CD4-positive, alpha-beta T cell treated with Interleukin-15 for 4 hours (primary cell): ENCODE data around the gene SLC16A4.

Source experiments
- DNase-seq: peaks from one replicate; pipeline ENCODE4 v3.0.0-alpha.2; 2020; ENCODE audit warnings: low spot score

SLC16A4 gene

GRCh38 chr1:110326826-110327225, 64.0 kb downstream of the SLC16A4 start:
- DNase-seq = no peak

- no peak for DNase-seq
Observed at GRCh38 chr1:110324667-110325066, 66.2 kb downstream of the SLC16A4 start.

DNA sequence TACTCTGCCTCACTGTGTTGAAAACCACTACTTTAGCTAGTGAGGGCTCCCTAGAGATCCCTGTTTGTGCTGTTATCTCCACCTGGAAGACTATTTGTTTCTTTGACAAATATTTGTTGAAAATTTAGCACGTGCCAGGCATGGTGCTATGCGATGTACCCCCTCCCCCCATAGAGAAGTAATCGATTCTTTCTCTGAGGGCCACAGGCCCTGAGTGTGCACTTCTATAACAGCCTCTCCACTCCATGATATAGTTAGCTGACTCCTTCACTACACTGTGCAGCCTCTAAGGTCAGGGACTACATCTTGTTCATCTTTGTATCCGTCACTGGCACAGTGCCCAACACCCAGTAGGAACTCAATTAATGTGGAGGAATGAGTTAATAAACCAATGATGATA, 69.0 kb downstream of the SLC16A4 start:
- no peak for DNase-seq

DNA sequence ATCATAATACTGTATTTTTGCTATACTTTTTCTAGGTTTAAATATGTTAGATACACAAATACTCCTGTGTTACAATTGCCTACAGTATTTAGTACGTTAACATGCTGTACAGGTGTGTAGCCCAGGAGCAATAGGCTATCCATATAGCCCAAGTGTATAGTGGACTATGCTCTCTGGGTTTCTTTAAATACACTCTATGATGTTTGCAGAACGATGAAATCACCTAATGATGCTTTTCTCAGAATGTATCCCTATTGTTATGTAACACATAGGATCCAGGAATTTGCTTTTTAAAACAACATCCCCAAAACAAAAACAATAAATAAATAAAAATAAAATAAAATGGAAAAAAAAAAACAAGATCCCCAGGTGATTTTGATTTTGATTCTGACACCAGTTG, 69.8 kb downstream of the SLC16A4 start:
- DNase-seq = no peak

- DNase-seq = no peak
Observed at GRCh38 chr1:110320168-110320518, 70.7 kb downstream of the SLC16A4 start.

GRCh38 chr1:110319332-110320167, 71.3 kb downstream of the SLC16A4 start:
- DNase-seq = no peak

- no peak for DNase-seq
Observed at GRCh38 chr1:110318046-110318445, 72.8 kb downstream of the SLC16A4 start.

DNA sequence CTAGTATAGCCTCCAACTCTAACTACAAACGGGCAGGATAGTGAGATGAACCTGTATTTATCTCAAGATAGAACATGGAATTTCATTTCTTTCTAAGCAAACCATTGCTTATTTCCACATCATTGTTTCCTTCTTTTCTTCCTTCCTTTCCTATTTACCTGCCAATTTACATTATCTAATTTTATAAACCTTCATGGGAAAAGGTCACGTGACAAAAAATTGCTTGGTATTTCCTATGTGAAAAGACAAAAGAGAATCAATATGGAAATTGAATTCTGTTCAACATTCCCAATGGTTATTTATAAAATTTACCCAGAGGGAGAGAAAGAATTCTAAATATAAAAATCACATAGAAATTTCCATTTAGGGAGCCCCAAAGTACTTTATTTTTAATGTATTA, 74.1 kb downstream of the SLC16A4 start:
- no peak for DNase-seq
